ENCODE results near the gene TXNDC2.

Gene TXNDC2

DNA sequence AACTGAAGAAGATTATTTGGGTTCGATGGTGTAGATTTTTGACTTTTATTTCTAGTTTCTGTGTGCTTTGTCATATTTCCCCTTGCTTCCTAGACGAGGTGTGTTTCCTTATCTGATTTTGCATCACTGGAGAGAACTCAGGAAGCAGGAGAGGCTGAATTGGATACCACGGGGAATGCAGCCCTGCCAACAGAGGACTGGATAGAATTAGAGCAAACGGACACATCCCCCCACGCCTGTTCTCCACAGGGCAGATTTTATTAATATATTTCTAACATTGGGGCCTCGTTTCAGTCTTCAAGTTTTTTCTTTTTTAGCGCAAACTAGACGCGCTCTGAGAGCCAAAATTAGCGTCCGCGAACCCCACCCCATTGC, 27.4 kb downstream of the TXNDC2 start:
- no peak for DNase-seq (ENCODE audit: low read depth)

DNA sequence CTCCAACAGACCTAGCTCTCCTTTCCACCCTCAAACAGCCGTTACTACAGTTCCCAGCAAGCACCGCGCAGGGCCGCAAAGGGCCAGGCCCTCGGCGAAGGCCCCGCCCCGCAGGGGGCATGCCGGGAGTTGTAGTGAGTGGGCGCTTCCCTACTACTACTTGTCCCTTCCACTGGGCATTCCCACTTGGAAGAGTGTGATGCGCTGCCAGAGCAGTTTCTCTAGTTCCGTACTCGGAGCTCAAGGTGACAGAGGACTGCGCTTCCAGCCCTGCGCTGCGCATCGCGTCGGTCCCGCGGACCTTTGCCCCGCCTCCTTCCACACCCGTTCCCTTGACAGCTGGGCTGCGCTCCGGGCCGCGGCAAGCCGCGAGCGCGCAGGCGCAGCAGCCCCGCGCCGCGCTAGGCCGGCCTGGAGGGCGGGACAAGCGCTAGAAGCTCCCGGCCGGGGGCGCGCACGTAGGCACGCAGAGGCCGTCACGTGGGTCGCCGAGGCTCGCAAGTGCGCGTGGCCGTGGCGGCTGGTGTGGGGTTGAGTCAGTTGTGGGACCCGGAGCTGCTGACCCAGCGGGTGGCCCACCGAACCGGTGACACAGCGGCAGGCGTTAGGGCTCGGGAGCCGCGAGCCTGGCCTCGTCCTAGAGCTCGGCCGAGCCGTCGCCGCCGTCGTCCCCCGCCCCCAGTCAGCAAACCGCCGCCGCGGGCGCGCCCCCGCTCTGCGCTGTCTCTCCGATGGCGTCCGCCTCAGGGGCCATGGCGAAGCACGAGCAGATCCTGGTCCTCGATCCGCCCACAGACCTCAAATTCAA, 28.0 kb downstream of the TXNDC2 start, which contains the start of gene VAPA:
Gene VAPA, plus strand, starts transcription at position 491 of the 808 bp plus-strand sequence. Its CDS starts 241 bp downstream, at position 732.
- peak; percentile 97 for DNase-seq (ENCODE audit: low read depth)
- TF ChIP-seq, protein P1, sequence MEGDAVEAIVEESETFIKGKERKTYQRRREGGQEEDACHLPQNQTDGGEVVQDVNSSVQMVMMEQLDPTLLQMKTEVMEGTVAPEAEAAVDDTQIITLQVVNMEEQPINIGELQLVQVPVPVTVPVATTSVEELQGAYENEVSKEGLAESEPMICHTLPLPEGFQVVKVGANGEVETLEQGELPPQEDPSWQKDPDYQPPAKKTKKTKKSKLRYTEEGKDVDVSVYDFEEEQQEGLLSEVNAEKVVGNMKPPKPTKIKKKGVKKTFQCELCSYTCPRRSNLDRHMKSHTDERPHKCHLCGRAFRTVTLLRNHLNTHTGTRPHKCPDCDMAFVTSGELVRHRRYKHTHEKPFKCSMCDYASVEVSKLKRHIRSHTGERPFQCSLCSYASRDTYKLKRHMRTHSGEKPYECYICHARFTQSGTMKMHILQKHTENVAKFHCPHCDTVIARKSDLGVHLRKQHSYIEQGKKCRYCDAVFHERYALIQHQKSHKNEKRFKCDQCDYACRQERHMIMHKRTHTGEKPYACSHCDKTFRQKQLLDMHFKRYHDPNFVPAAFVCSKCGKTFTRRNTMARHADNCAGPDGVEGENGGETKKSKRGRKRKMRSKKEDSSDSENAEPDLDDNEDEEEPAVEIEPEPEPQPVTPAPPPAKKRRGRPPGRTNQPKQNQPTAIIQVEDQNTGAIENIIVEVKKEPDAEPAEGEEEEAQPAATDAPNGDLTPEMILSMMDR (IDR thresholded peaks at IDR 0.05; ENCODE audit: low read length, missing control alignments): no peak
- H3K4me3 ChIP-seq (replicated peaks; ENCODE audit: low read depth, low read length): peak within 1 kb of the TSS; percentile 84

More for the DNA sequence above, 27.4 kb downstream of the TXNDC2 start:
- peak overlapping the region; percentile 84 for H3K4me3 ChIP-seq (replicated peaks; ENCODE audit: low read depth, low read length)
- TF ChIP-seq, protein P1 (IDR thresholded peaks at IDR 0.05; ENCODE audit: low read length, missing control alignments): no peak

DNA sequence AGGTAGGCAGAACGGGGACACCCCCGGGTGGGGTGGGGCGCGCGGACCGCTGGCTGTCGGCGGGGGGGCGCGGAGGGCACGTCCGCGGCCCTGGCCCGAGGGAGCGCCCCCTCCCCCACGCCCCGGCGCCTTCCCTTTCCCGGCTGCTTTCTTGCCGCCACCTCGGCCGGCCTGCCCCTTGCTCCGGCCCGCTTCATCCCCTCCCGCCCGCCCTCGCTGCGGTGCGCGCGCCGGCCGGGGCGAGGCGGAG, 28.5 kb downstream of the TXNDC2 start:
- TF ChIP-seq, protein P1 (IDR thresholded peaks at IDR 0.05; ENCODE audit: low read length, missing control alignments): no peak
- no peak for DNase-seq (ENCODE audit: low read depth)
- peak overlapping the region; percentile 84 for H3K4me3 ChIP-seq (replicated peaks; ENCODE audit: low read depth, low read length)

DNA sequence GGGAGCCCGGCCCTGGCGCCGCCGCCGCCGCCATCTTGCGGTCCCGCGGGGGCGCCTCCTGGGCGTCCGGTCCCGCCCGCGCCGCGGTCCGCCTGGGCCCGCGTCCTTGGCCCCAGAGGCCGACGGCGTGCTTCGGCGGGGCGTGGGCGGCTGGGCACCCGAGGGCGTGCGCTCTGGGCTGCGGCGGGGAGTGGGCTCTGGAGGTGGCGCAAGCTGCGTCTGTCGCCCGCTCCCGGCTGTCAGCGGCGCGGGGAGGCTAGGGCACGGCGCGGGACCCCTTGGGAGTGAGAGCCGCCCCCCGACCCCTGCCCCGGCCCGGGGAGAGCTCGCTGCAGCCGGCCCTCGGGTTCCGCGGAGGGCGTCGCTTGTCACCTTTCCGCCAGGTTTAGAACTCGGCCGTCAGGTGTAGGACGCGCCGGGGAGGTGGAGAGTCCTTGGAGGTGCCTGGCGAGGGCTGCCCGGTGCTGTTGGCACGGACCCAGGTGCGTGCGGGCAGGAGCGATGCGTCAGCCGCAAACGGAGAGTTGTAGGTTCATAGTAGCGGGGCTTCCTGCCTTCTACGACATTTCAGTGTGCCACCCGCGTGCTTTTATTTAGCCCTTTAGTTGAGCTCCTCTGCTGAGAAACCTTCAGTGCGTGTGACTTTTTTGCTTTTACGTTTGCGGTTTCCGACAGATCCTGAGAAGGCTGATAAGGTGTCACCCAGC, 29.0 kb downstream of the TXNDC2 start:
- H3K4me3 ChIP-seq (replicated peaks; ENCODE audit: low read depth, low read length): peak overlapping the region; percentile 84
- TF ChIP-seq, protein P1 (IDR thresholded peaks at IDR 0.05; ENCODE audit: low read length, missing control alignments): no peak
- peak; percentile 83 for DNase-seq (ENCODE audit: low read depth)

DNA sequence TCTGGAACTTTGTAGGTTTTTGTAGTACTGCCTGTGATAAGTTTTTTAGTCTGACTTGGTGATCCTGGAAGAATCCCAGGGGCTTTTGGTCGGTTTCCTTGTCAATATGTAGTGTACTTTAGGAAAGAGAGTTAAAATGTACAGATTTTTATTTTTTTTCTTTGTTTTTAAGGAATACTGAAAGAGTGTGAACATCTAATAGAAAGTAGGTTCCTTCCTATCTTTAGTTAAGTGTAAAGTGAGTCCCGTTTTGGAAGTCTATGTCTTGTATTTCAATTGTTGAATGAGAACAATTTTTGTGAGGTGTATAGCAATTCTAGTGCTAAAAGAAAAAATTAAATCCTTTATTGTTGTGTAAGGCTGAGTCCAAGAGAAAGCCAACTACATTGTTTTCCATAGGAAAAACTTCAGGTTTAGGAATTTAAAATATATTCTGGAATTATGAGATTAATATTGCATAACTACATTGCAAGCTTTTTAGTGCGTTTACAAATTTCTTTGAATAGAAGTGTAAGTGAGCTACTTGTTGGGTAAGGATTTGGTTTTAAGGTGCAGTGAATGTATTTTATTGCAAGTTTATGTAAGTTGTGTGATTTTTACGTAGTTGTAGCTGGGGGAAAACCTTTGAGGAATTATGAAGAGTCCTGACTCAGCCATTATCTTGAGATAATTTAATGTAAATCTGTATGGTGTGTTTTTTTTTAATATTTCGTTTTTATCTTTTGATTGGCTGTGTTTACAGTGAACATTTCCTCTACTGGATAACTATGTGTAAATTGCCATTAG, 29.7 kb downstream of the TXNDC2 start:
- TF ChIP-seq, protein P1 (IDR thresholded peaks at IDR 0.05; ENCODE audit: low read length, missing control alignments): no peak
- H3K4me3 ChIP-seq (replicated peaks; ENCODE audit: low read depth, low read length): peak overlapping the region; percentile 84
- DNase-seq (ENCODE audit: low read depth): no peak

DNA sequence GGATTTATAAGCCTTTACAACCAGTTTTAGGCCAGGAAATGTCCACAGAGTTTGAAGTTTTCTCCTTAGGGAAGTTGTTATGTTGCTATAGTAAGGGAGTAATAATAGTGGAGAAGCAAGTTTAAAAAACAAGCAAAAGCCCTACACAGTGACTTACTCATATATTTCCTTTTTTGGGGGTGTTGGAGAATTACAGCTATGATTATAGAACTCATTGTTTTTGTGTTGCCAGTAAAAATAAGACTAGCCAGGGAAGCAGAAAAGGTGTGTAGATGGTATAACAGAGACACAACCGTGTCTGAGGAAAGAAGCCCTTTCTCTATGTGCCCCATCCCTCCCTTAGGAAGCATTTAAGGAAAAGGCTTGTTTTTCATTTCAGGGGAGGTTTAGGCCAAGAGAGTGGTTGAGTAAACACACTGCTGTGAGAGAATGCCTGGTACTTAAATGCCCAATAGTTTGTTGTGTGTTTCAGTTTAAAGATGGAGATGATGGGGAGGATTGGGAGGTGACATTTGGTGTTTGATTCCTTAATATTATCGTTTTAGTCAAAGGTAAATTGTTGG, 30.4 kb downstream of the TXNDC2 start:
- TF ChIP-seq, protein P1 (IDR thresholded peaks at IDR 0.05; ENCODE audit: low read length, missing control alignments): no peak
- H3K4me3 ChIP-seq (replicated peaks; ENCODE audit: low read depth, low read length): peak overlapping the region; percentile 84
- DNase-seq (ENCODE audit: low read depth): peak; percentile 42

Measured in fibroblast of pulmonary artery (primary cell).